Kidney glomerular epithelial cell (primary cell): ENCODE data around the gene FAM53A.
"Not testable (repeated sequence)": the region's sequence is repeated elsewhere in the genome, so short reads cannot be mapped to it uniquely, and the experiment has no call there.

ENCODE experiments used
- DNase-seq: peaks from one replicate; lab custom pipeline; 2025; lab: John Stamatoyannopoulos, UW

The FAM53A gene

DNA sequence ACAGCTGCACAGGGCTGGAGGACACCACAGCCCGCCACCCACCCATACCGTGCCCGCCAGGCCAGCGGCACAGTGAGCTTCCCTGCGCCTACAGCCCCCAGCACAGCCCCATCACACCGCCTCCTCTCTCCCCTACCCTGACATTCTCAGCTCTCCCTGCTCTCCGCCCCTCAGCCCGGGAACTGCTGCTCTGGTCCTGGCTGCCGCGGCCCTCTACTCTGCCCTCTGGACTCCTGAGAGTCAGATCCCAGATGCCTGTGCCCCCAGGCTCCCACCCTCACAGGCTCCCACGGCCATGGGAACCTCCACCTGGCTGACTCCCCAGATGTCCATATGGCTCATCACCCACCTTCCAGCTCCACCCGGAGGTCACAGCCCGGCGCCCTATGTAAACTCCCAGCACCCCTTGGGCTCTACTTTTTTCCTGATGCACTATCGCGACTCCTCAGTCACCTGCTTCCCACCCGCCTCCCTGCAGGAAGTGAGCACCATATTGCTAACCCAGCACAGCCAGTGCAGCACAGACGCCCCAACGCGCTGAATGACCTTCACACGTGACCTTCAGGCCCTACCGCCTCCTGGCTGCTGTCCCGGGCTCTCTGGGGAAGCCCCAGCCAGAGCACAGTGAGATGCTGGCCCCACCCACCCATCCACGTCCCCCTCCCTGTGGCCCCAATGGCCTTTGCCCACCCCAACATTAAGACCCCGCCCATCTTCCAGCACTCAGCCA, 23.0 kb downstream of the FAM53A start:
- DNase-seq, result no peak

DNA sequence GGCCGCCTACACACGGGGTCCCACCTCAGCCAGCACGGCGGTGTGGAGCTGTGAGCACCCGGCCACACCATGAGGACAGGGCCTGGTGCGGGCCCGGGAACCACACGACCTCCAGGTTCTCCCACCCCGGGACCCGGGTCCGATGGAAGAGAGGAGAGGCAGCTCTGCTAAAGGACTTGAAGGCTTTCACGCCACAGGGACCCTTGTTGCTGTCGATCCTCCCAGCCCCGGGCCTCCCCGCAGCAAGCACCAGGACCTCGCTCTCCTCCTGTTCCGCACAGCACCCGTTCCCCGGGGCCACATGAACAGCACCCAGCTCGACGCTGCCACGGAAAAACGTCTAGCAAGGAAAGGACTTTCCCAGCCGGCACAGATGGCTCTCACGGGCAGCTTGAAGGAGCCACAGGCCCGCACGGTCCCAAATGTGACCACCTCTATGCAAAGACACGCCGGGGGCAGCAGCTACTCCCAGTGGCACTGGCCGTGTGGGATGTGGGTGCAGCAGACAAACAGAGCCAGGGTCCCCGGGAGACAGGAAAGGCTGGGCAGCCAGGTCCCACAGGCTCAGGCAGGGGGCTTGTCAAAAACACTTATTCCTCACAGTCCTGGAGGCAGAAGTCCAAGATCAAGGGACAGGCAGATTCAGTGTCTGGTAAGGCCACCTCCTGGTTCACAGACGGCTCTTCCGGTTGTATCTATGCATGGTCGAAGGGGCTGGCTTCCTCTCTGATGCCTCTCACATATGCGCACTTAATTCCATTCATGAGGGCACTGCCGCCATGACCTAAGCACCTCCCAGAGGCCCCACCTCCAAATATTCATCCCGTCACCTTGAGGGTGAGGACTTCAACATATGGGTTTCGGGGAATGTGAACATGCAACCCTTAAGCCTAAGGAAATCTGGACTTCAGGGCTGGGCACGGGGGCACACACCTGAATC, 24.7 kb downstream of the FAM53A start:
- no peak for DNase-seq

DNA sequence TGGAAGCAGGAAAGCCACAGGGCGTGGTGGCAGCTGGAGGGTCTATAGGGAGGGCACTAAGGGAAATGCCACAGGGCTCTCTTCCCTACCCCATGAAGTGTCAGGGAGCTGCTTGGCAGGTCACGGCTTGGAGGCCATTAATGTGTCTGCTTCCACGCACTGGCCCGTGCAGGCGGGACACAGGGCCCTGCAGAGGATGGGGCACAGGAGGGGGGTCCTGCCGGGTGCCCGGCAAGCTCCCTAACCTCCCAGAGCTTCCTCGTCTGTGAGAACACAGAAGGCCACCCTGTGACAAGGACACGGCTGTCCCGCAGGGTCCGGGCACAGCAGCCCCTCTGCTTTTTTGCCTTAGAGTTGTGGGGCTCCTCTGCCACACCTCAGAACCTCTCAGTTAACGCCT, 25.5 kb downstream of the FAM53A start:
- DNase-seq, result no peak

DNA sequence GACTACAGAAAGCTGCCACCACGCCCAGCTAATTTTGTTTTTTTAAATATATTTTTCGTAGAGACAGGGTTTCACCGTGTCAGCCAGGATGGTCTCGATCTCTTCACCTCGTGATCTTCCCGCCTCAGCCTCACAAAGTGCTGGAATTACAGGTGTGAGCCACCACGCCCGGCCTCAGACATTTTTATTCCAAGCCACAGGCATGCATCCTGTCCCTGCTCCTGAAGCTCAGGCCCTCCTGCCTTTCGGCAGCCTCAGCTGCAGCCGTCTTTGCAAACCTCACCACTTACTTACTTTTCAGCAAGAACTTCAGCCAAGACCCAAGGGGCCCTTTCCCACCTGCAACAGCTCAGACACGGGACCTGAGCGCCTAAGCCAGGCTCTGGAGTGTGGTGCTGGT, 26.0 kb downstream of the FAM53A start:
- DNase-seq, result no peak

DNA sequence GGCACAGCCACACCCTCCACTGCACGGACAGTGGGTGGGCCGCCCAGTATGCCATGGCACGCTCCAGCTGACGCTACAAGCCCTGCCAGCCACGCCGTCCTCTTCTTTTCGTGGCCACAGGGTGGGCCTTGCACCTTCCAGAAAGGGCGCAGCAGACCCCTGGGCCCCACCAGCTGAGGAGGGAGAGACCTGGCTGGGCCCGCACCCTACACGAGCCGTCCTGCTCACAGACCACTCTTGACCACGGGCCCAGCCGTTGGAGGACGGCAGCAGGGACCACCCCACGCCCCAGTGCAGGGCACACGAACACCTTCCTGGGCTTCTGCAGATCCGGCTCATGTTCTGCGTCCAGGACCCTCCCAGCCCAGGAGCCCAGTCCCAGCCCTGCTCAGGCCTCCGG, 27.1 kb downstream of the FAM53A start:
- DNase-seq, result no peak

DNA sequence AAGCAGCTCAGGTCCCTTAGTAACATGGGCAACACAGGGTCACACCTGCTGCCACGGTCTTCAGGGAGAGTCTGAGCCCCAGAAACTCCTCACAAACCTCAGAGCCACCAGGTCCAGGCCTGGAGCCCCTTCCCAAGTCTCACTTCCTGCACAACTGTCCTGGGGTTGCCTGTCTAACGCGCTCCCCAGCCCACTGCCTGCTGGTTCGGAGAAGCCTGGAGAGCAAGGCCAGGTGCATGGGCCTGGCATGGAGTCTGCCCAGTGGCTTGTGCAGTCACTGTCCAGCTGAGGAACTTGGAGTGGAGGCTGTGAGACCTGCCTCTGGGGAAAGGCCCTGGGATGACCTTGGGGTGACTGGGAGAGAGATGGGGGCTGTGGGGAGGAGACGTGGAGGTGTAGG, 28.0 kb downstream of the FAM53A start:
- DNase-seq, result no peak

DNA sequence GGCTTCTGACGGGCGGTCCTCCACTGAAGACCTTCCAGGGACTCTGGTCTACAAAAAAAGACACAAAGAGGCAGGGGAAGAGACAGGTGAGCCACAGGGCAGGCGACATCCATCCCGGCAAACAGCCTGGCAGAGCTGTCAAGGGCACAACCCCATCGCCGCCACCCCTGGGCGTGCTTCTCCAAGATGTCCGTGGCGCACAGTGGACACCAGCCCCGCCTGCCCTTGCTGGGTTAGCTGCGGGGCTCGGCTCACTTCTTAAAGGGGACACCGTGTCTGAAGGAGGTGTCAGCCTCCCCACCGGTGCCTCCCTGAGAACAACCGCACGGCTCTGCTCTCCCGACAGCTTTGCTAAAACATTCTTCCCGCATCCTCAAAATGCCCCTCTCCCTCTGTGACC, 28.4 kb downstream of the FAM53A start:
- no peak for DNase-seq

DNA sequence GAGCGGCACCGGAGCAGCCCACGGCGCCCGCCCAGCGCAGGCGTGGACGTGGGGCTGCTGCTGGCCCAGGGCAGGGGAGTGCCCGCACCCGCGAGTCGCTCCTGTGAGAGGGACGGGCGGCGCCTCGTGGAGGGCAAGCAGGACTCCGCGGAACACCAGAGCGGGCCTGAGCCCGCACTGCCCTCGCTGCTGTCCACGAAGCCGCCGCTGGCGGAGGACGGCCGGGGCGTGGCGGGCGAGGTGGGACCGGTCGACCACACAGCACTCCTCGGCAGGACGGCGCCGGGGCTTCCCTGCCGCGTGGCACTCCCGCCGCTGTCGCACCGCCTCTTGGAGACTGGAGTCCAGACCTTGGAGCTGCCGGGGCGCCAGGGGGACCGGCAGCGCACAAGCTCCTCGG, 29.0 kb downstream of the FAM53A start:
- DNase-seq, result no peak

DNA sequence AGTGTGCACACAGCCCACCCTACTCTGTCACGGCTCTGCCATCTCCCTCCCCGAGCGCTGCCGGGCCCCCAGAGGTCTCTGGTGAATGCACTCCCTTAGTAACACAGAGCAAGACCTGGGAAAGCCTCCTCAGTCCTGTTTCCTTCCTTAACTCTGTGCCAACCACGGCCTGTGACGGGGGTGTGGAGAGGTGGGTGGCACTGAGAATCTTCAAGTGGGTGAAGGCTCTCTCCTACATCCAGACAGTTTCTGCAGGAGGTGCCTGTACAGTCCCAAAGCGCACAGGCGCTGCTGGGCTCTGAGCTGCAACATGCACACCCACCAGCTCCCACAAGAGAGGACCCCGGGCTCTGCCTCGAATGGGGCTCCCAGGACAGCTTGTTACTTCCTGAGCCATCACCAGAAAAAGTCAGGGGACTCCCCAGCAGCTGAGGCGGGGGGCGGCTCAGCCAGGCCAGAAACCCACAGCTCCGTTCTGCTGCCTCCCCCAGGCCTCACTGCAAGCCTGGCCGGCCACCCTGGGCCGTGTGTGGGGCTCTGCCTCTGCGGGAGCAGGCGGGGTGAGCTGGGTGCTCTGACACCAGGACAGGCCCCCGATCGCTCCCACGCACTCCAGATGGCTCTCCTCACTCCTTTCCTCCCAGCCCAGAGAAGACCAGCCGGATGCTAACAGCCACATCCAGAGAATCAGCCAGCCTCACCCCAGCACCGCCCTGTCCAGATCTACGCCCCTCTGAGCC, 29.7 kb downstream of the FAM53A start:
- DNase-seq, result no peak

DNA sequence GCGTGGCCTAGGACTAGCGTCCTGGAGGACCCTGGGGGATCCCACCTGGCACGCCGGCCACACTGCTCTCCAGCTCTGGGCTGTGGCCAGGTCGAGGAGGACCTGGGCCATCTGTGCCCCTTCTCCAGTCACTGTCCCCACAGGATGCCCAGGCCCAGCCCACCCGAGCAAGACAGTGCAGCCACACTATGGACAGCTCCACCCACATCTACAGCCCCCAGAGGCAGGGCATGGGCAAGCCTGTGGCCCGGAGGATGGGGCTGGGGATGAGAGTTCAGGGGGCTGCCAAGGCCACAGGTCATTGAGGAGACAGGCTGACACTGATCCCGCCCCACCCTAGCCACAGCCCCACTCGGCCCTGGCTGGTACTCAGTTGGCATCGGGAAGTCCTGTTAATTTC, 30.3 kb downstream of the FAM53A start:
- no peak for DNase-seq

DNA sequence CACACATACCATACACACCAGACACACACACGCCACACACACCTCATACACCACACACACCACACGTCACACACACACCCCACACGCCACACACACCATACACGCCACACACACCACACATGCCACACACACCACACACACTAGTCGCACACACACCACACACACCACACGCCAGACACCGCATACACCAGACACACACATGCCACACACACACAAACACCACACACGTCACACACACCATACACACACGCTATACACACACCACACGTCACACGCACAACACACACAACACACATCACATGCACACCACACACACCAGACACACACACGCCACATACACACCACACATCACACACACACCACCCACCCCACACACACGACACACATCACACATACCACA, 32.0 kb downstream of the FAM53A start:
- DNase-seq, result no peak

DNA sequence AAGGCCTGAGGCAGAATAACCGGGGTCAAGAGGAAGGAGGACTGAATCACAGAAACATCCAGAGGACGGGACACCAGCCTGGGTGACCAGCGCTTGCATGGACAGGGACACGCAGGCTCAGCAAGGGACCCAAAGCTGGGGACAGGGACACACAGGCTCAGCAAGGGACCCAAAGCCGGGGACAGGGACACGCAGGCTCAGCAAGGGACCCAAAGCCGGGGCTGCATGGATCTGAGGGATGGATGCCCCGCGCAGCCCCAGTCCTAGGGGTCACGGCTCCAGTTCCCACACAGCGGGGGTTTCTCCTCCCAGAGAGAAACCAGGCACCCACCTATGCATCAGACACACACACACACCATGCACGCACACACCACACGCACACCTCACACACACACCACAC, 32.5 kb downstream of the FAM53A start:
- DNase-seq, result no peak

DNA sequence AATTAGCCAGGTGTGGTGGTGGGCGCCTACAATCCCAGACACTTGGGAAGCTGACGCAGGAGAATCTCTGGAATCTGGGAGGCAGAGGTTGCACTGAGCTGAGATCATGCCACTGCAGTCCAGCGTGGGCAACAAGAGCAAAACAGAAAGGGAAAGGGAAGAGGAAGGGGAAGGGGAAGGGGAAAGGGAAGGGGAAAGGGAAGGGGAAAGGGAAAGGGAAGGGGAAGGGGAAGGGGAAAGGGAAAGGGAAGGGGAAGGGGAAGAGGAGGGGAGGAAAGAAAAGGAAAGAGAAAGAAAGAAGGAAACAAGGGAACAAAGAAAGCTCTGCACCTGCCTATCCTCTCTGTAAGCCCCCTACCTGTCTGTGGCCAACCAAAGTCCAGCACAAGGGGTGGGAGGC, 35.2 kb downstream of the FAM53A start:
- DNase-seq, result no peak

DNA sequence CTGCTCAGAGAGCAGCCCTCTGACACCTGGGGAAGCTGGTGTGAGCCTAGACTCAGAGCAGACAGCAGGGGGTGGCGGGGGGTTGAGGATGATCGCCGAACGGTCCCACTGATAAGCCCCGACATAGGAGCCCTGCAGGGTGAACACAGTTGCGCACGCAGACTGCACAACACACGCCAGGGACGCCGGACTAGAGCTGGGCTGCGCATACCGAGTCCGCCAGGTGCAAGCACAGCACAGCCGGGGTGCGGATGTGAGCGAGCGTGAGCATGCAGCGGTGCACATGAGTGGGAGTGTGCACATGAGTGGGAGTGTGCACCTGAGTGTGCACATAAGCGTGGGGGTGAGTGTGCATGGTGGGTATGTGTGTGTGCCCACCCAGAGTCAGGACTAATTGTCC, 36.7 kb downstream of the FAM53A start:
- no peak for DNase-seq

DNA sequence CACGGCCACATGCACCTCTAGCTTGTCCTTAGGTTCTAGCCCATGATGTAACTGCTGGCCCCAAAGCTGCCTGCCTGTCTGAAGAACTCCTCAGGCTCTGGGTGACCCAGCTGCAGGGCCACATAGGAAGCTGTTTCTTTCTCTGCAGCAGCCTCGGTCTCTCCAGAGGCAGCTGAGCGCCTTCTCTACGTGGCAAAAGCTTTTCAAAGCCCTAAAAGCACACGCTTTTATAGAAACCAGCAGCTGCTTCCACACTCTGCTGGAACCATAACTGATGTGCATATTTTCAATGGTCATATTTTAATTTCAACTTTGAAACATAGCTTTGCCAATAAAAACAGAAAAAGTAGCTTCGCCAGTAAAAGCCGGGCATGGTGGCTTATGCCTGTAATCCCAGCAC, 37.4 kb downstream of the FAM53A start:
- no peak for DNase-seq

DNA sequence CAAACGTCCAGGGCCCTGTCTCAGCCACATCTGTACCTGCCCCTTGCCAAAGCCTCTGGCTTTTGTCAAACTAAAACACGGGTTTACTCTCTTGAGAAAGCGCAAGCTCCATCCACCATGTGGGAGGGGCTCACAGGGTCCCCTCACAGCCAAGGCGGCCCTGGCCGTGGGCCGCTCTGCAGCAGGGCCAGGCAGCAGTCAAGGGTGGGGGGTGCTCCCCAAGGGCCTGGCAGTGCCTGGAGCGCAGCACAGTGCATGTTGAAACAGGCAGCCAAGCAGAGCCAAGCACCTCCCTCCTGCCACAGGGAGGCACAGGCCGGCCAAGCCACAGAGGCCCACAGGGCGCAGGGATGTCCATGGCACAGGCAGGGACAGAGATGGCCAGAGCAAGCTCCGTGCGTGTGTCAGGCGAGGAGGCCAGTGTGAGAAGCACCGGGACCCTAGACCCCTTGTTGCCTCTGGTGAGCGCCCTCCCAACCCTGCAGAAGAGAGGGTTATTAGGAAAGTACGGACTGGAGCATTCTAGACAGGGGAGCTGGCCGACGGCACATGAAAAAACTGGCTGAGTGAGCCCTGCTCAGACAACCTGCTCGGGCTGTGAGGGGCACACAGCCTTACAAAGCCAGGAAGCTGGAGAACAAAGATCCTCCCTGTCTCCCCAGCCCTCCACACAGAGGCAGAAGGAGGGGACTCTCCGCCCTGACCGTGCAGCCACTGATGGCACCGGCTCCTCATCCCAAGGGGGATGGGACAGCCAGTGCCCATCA, 39.0 kb downstream of the FAM53A start:
- DNase-seq, result peak; percentile 62

DNA sequence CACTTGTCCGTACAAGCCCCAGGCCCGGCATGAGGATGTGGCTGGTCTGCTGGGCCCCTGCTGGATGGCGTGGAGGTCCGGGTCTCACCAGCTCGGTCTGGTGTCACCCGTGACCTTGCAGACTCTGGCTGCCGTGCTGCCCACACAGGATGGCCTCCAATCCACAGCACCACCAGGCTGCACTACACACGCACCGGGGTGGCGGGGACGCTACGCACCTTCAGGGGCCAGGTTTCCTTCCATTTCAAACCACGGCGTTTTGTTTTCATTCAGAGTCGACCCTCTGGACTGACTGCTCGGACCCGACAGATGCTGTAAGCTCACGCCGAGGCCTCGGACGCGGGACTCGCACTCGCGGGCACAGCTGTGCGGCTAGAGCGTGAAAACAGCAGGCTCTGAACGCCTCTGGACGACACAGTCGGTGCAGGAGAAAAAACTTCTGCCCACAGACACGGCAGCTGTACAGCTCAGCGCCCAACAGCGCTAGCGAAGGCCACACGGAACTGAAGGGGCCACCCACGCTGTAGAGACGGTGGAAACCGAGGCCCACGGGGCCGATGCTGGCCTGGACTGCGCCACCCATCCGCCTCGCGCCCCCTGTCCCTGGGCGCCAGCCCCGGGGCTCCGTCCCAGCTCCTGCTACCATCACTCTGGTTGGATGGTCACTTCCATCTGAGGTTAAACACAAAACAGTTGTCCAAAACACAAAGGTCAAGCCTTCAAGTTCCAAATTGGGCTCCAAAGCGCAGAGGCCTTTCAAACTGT, 40.0 kb downstream of the FAM53A start:
- DNase-seq, result no peak

DNA sequence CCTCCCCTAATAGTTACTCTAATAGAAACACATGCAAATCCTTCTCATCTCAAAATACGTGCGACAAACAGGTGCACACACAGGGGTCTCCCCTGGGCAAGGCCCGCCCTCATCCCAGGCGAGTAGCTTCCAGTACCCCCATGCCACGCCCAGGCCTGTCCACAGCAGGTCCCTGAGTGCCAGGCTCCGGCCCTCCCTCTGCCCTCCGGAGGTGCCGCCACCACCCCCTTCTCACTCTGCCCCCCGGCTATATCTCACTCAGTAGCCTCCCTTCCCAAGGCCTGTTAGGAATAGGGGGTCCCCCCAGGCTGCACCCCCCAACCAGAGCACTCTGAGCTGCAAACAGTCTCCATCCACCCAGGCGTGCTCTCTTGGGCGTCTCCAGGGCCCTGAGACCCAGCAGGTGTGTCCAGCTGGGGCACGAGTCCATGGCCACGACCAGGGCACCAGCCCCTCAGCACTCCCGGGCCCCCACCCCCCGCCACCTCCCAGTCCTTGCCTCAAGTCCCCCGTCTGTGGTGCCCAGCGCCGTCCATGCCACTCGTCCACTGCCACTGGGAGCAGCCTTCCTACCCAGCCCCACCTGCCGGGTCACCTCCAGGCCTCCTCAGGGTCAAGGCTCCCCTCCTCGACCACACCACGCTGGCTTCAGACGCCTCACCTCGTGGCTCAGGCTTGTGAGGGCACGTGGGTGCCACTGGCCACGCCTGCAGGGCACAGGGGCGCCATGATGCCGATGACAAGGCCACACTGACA, 41.7 kb downstream of the FAM53A start:
- no peak for DNase-seq

DNA sequence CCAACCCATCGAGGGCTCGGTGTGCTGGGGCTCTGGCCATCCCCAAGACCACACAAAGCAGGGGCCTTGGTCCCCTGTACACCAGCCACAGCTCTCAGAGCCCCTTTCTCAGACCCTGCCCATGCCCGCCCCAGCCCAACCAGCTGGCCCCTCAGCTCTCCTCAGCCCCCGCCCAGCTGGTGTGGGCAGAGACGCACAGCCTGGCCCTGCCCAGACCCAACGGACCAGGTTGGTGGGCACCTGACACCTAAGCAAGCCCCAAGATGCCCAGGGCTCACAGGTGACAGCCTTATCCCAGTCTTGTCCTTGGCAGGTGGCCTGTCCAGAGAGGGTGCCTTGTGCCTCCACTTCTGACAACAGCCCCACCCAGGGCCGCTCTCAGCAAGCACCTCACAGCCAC, 42.4 kb downstream of the FAM53A start:
- DNase-seq, result no peak

DNA sequence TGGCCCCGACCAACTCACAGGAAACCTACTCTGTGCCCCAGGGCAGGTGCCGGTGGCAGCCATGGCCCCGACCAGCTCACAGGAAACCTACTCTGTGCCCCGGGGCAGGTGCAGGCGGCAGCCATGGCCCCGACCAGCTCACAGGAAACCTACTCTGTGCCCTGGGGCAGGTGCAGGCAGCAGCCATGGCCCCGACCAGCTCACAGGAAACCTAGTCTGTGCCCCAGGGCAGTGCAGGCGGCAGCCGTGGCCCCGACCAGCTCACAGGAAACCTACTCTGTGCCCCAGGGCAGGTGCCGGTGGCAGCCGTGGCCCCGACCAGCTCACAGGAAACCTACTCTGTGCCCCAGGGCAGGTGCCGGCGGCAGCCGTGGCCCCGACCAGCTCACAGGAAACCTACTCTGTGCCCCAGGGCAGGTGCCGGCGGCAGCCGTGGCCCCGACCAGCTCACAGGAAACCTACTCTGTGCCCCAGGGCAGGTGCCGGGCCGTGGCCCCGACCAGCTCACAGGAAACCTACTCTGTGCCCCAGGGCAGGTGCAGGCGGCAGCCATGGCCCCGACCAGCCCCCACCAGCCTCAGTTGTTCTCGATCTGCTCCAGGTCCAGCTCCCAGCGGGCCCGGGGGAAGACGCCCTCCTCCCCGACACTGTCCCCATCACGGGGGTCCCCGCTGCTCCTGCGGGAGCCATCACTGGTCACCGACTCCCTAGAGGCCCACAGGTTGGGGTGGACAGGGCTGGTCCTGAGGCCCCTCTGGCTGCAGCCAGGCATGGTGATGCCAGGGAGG, 43.2 kb downstream of the FAM53A start:
- not testable (repeated sequence) for DNase-seq
